ENCODE measurements around the gene CENPF.
A peak's percentile ranks its signal among the peaks of the same experiment; 100 is the strongest.
"Not testable (repeated sequence)": the region's sequence is repeated elsewhere in the genome, so short reads cannot be mapped to it uniquely, and the experiment has no call there.

Gene CENPF, protein sequence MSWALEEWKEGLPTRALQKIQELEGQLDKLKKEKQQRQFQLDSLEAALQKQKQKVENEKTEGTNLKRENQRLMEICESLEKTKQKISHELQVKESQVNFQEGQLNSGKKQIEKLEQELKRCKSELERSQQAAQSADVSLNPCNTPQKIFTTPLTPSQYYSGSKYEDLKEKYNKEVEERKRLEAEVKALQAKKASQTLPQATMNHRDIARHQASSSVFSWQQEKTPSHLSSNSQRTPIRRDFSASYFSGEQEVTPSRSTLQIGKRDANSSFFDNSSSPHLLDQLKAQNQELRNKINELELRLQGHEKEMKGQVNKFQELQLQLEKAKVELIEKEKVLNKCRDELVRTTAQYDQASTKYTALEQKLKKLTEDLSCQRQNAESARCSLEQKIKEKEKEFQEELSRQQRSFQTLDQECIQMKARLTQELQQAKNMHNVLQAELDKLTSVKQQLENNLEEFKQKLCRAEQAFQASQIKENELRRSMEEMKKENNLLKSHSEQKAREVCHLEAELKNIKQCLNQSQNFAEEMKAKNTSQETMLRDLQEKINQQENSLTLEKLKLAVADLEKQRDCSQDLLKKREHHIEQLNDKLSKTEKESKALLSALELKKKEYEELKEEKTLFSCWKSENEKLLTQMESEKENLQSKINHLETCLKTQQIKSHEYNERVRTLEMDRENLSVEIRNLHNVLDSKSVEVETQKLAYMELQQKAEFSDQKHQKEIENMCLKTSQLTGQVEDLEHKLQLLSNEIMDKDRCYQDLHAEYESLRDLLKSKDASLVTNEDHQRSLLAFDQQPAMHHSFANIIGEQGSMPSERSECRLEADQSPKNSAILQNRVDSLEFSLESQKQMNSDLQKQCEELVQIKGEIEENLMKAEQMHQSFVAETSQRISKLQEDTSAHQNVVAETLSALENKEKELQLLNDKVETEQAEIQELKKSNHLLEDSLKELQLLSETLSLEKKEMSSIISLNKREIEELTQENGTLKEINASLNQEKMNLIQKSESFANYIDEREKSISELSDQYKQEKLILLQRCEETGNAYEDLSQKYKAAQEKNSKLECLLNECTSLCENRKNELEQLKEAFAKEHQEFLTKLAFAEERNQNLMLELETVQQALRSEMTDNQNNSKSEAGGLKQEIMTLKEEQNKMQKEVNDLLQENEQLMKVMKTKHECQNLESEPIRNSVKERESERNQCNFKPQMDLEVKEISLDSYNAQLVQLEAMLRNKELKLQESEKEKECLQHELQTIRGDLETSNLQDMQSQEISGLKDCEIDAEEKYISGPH (N-terminal part only)

GRCh38 chr1:214602764-214603657 is at the start of gene CENPF:
Gene CENPF, plus strand, starts transcription at chr1:214603195. Its CDS starts 10,560 bp downstream, at chr1:214613755.
- peak; percentile 78 to 83 for DNase-seq (ENCODE audit: low read depth in 2 of 2)

GRCh38 chr1:214557952-214558735 is 44.9 kb upstream of the CENPF start:
- DNase-seq (ENCODE audit: low read depth in 2 of 2) = no peak

DNA sequence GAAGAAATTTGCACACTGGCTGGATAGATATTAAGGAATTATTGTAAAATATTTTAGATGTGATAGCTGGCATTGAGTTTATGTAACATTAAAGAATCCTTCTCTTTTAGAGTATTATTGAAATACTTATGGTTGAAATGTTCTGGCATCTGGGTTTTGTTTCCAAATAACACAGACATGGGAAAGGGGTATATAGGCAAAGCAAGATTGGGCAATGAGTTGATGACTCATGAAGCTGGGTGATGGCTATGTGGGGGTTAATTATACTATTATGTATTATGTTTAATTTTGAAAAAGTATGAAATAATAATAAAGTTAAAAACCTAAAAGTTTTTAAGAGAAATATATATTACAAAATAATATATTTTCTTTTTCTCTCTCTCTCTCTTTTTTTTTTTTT is 39.1 kb upstream of the CENPF start:
- no peak for DNase-seq (ENCODE audit: low read depth in 2 of 2)

DNA sequence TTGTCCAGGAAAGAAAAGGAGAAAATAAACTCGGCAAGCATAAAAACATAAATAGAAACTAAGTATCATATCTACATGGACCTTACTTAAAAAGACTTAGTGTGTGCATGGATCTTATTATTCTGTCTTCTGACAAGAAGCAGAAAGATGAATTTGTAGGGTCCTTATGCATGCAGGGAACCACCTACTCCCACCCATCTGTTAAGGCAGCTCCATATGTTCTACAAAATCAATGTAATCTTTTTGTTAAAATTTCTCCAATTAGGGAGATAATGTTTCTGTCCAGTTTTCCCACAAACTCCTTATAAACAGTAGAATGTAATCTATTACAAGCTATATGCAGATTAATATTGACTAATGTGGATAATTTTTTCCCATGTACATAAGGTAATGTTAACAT is 37.7 kb upstream of the CENPF start:
- DNase-seq (ENCODE audit: low read depth in 2 of 2) = no peak

GRCh38 chr1:214566158-214567104 is 36.6 kb upstream of the CENPF start:
- no peak for DNase-seq (ENCODE audit: low read depth in 2 of 2)

DNA sequence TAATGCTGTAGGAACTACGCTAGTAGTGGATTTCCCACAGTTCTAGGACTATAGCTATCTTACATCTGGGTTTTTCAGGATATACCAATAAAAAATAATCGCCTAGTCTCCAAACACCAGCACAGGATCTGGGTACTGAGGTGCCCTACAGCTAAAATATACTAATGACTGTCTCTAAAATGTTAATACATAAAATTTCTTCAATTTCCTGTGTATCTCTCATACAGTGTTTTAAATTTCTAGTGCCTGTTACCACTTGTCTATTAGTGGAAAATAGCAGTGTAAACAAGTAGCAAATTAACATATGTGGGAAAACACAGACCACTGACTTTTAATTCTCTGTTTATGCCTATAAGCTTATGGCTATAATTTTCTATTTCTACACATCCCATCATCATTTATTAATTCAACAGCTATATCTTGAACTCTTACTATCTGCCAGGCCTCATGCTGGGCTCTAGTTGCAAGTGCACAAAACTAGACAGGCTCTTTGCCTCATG is 35.5 kb upstream of the CENPF start:
- DNase-seq (ENCODE audit: low read depth in 2 of 2) = no peak

DNA sequence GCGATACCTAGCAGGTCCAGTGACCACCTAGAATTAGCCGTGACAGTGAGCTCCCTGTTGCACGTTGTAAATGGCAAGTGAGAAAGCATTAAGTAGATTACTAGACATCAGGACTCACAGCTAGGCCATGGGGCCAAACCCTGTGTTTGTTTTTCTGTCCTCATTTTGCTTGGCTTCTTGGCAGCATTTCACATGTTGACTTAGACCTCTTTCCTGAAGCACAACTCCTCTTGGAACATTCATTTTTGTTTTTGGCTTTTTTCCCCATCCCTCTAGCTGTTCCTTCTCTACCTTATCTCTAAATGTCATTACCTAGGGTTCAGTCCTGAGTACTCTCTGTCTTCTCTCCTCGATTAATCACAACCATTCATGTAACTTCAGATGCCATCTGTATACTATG is 34.7 kb upstream of the CENPF start:
- DNase-seq (ENCODE audit: low read depth in 2 of 2) = no peak

DNA sequence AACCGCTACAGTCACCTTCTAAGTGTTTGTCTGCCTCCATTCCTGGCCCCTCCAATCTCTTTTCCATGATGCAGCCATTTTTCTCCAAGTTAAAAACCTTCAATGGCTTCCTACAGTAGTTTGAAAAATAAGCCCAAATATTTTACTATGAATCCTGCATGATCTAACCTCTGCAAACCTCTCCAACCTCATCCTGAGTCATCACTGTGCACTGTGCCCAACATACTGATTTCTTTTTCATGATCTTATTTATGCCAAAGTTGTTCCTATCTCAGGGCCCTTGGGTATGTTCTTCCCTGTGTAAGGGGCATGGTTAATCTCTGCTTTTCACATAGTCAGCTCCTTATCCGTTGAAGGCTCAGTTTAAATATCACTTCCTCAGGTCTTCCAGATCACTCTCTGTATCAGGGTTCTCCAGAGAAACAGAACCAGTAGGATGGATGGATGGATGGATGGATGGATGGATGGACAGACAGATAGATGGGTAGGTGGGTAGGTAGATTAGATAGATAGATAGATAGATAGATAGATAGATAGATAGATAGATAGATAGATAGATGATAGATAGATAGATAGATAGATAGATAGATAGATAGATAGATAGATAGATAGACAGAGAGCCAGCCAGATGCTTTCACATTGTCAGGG is 33.5 kb upstream of the CENPF start:
- DNase-seq (ENCODE audit: low read depth in 2 of 2) = no peak

DNA sequence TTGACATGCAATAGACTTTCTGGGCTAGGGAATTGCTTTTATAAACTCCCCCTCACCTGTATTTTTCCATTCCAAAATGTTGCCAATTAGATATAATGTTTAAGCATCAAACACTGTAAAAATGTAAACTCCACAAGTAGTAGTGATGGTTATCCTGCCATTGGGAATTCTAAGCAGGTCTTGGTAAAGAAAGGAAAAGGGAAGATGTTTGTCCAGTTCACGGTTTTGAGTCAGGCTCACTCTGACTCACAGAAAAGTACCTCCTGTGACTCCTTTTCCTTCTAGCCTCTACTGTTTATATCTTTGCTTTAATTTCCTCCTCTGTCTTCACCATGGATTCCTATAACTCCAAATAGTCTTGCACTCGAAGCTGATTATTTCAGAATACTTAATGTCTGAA is 32.6 kb upstream of the CENPF start:
- DNase-seq (ENCODE audit: low read depth in 2 of 2) = no peak

- DNase-seq (ENCODE audit: low read depth in 2 of 2) = no peak
Observed at GRCh38 chr1:214571281-214571680, 31.7 kb upstream of the CENPF start.

DNA sequence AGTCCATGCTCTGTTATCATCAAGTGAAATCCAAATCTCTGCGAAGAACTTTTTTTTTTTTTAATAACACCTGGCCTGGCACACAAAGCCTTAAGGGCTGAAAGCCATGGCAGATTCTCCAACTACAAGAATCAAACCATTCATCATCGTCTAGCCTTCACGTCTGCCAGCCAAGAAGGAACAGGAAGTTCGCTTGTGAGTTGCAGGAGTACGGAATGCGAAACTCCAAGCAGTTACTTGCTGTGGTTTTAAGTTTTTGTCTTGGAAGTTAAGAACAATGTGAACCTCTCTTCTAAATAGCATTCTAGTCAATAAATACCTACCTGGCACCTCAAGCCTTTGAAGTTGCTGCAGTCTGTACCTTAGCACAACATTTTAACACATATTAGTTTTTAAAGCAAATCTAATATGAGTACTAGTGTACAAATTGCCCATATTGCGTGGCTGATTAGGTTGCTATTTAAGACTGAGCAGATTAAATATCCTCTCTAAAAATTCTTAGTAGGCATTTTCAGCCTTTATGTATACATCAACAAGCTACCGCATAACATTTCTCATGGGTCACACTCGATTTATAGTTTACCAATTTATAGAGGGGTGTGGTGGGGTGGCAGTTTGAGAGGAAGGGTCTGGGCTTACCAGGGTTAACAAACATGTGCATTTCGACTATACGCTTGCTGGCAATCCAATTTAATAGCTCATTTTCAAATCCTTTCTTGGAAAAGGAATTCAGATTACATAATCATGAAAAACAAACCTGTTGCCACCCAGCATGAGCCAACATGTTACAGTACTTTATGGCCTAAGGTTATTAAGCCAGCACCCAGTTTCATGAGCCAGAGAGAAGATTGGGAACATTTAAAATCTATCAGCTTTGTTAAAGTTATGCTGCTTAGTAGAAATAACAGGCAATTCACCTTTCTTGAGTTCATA is 29.3 kb upstream of the CENPF start:
- no peak for DNase-seq (ENCODE audit: low read depth in 2 of 2)

DNA sequence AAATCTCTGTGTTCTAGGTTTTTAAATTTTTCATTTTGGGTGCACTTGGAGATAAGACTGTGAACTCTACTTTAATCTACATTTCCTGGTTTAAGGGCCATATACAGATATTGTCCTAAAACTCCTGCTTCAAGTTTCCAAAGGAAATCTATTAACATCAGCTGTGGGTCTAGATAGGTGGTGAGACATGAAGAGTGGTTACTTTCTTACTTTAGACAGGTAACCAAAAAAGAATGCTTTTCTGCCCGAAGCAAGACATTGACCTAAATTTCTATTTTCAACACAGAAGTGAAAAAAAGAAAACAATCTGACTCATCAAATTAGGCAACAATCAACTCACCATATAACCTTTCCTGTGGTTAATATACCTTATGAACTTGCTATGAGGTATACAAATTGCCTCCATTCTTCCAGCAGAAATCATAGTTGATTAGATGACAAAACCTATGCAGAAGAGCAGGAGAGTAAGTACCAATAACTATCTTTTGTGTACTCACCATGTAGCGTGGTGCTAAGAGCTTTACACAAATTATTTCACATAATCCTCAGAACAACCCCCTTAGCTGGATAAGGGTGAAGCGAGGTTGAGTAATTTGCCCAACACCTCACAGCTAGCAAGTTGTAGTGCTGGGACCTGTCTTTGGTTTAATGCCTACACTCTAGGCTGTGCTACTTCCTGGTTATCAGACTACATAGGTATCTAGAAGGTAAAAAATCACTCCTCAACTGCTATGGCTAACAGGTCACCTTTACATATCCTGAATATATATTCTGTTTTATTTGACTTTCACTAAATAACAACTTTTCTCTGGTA is 28.2 kb upstream of the CENPF start:
- no peak for DNase-seq (ENCODE audit: low read depth in 2 of 2)

DNA sequence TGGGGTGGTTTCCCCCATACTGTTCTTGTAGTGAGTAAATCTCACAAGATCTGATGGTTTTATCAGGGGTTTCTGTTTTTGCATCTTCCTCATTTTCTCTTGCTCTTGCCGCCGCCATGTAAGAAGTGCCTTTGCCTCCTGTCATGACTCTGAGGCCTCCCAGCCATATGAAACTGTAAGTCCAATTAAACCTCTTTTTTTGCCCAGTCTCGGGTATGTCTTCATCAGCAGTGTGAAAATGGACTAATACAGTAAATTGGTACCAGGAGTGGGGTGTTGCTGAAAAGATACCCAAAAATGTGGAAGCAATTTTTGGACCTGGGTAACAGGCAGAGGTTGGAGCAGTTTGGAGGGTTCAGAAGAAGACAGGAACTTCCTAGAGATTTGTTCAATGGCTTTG is 26.9 kb upstream of the CENPF start:
- not testable (repeated sequence) for DNase-seq (ENCODE audit: low read depth in 2 of 2)

GRCh38 chr1:214579183-214579582 is 23.8 kb upstream of the CENPF start:
- DNase-seq (ENCODE audit: low read depth in 2 of 2) = no peak

- DNase-seq (ENCODE audit: low read depth in 2 of 2) = no peak
Observed at GRCh38 chr1:214581785-214582184, 21.2 kb upstream of the CENPF start.

DNA sequence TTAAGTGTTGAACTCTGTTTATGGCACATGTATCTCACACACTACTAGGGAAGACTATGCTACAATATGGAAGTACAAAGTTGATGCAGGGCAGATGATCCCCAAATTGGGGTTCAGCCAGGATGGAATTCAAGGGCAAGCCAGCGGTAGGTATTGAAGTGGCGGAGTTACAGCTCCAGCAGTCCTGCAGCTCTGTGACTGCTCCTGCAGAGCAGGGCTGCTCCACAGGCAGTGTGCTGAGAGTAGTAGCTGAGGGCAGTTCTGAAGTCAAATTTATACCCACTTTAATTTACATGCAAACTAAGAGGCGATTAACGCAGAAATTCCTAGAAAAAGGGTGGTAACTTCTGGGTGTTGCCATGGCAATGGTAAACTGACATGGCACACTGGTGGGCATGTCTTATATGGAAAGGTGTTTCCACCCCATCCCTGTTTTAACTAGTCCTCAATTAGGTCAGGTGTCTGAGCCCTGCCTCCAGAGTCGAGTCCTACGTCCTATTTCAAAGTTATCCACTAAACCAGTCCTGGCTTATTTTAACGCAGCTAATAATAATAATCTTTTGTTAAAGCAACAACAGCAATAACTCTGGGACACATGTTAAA is 20.6 kb upstream of the CENPF start:
- no peak for DNase-seq (ENCODE audit: low read depth in 2 of 2)
